T-helper 2 cell treated with Interferon-gamma antibody and Interleukin-4, amounts not matched to agents 5 μg/mL and 100 μg/mL, for 36 hours (primary cell): ENCODE measurements around the gene ID4.

Source experiments
- DNase-seq: peaks from one replicate; pipeline ENCODE4 v3.0.0; 2021; ENCODE audit warnings: low spot score
- H3K27ac Mint-ChIP-seq: one replicate; pipeline ENCODE4 v1.8.0; 2021; ENCODE audit warnings: mild to moderate bottlenecking, mixed read lengths
- H3K27me3 Mint-ChIP-seq: one replicate; pipeline ENCODE4 v1.8.0; 2021; ENCODE audit warnings: low read depth, mixed read lengths
- H3K36me3 Mint-ChIP-seq: one replicate; pipeline ENCODE4 v1.8.0; 2021; ENCODE audit warnings: low read depth, mixed read lengths
- H3K4me1 Mint-ChIP-seq: one replicate; pipeline ENCODE4 v1.8.0; 2021; ENCODE audit warnings: low read depth, mixed read lengths
- H3K4me3 Mint-ChIP-seq: one replicate; pipeline ENCODE4 v1.8.0; 2022; ENCODE audit warnings: mild to moderate bottlenecking, moderate library complexity, mixed read lengths
- H3K9me3 Mint-ChIP-seq: one replicate; pipeline ENCODE4 v1.8.0; 2021; ENCODE audit warnings: mixed read lengths

ID4 gene

GRCh38 chr6:19811397-19812079 is 25.6 kb upstream of the ID4 start:
- no peak for DNase-seq
- Mint-ChIP-seq H3K36me3 (no peaks in the 10 kb centered on the region), H3K4me3 (no peak overlapping the region), H3K27me3 (no peaks in the 10 kb centered on the region), H3K27ac (no peak overlapping the region), H3K4me1 (no peaks in the 10 kb centered on the region), H3K9me3 (no peaks in the 10 kb centered on the region)

GRCh38 chr6:19812512-19813119 is 24.6 kb upstream of the ID4 start:
- H3K36me3 Mint-ChIP-seq, result no peaks in the 10 kb centered on the region
- DNase-seq, result no peak
- H3K9me3 Mint-ChIP-seq, result no peaks in the 10 kb centered on the region
- H3K27me3 Mint-ChIP-seq, result no peaks in the 10 kb centered on the region
- H3K27ac Mint-ChIP-seq, result no peak overlapping the region
- H3K4me3 Mint-ChIP-seq, result no peak overlapping the region
- H3K4me1 Mint-ChIP-seq, result no peaks in the 10 kb centered on the region

GRCh38 chr6:19818805-19819204 is 18.4 kb upstream of the ID4 start:
- no peak for DNase-seq
- Mint-ChIP-seq H3K27ac (no peak overlapping the region), H3K36me3 (no peaks in the 10 kb centered on the region), H3K9me3 (no peaks in the 10 kb centered on the region), H3K4me3 (no peak overlapping the region), H3K27me3 (no peaks in the 10 kb centered on the region), H3K4me1 (no peaks in the 10 kb centered on the region)

- no peak overlapping the region for H3K4me3 Mint-ChIP-seq
- DNase-seq, result no peak
- no peaks in the 10 kb centered on the region for H3K36me3 Mint-ChIP-seq
- H3K4me1 Mint-ChIP-seq, result no peaks in the 10 kb centered on the region
- H3K9me3 Mint-ChIP-seq, result no peaks in the 10 kb centered on the region
- no peak overlapping the region for H3K27ac Mint-ChIP-seq
- H3K27me3 Mint-ChIP-seq, result no peaks in the 10 kb centered on the region
These were observed 12.9 kb upstream of the ID4 start for GRCh38 chr6:19824058-19824807.

GRCh38 chr6:19827247-19827646 is 9.9 kb upstream of the ID4 start:
- no peak for DNase-seq
- Mint-ChIP-seq H3K9me3 (no peaks in the 10 kb centered on the region), H3K36me3 (no peaks in the 10 kb centered on the region), H3K4me3 (no peak overlapping the region), H3K4me1 (no peaks in the 10 kb centered on the region), H3K27ac (no peak overlapping the region), H3K27me3 (no peaks in the 10 kb centered on the region)

GRCh38 chr6:19827903-19828302 is 9.3 kb upstream of the ID4 start:
- H3K27ac Mint-ChIP-seq, result no peak overlapping the region
- no peaks in the 10 kb centered on the region for H3K9me3 Mint-ChIP-seq
- H3K4me1 Mint-ChIP-seq, result no peaks in the 10 kb centered on the region
- H3K36me3 Mint-ChIP-seq, result no peaks in the 10 kb centered on the region
- H3K4me3 Mint-ChIP-seq, result no peak overlapping the region
- no peak for DNase-seq
- H3K27me3 Mint-ChIP-seq, result no peaks in the 10 kb centered on the region

- Mint-ChIP-seq H3K9me3 (no peaks in the 10 kb centered on the region), H3K36me3 (no peaks in the 10 kb centered on the region), H3K27me3 (peaks cover 10% of the 10 kb centered on the region), H3K4me1 (no peaks in the 10 kb centered on the region), H3K4me3 (no peak overlapping the region), H3K27ac (no peak overlapping the region)
- no peak for DNase-seq
These were observed 7.0 kb upstream of the ID4 start for GRCh38 chr6:19830171-19830570.

- Mint-ChIP-seq H3K27me3 (peaks cover 20% of the 10 kb centered on the region), H3K4me3 (no peak overlapping the region), H3K4me1 (no peaks in the 10 kb centered on the region), H3K27ac (no peak overlapping the region), H3K9me3 (no peaks in the 10 kb centered on the region), H3K36me3 (no peaks in the 10 kb centered on the region)
- DNase-seq, result no peak
These were observed 5.8 kb upstream of the ID4 start for GRCh38 chr6:19831358-19831757.

GRCh38 chr6:19833947-19834346 is 3.2 kb upstream of the ID4 start:
- Mint-ChIP-seq H3K4me1 (peaks cover under 1% of the 10 kb centered on the region), H3K27me3 (peaks cover 35% of the 10 kb centered on the region)

GRCh38 chr6:19834858-19835257 is 2.3 kb upstream of the ID4 start:
- peaks cover 42% of the 10 kb centered on the region for H3K27me3 Mint-ChIP-seq
- no peak overlapping the region for H3K27ac Mint-ChIP-seq
- no peaks in the 10 kb centered on the region for H3K9me3 Mint-ChIP-seq
- peaks cover 4% of the 10 kb centered on the region for H3K4me1 Mint-ChIP-seq
- H3K4me3 Mint-ChIP-seq, result no peak overlapping the region
- H3K36me3 Mint-ChIP-seq, result no peaks in the 10 kb centered on the region
- no peak for DNase-seq

More at GRCh38 chr6:19833947-19834346, 3.2 kb upstream of the ID4 start:
- H3K4me3 Mint-ChIP-seq, result no peak overlapping the region
- H3K27ac Mint-ChIP-seq, result no peak overlapping the region
- no peak for DNase-seq
- H3K36me3 Mint-ChIP-seq, result no peaks in the 10 kb centered on the region
- H3K9me3 Mint-ChIP-seq, result no peaks in the 10 kb centered on the region

- H3K27ac Mint-ChIP-seq, result no peak overlapping the region
- no peak overlapping the region for H3K4me3 Mint-ChIP-seq
- no peak for DNase-seq
- no peaks in the 10 kb centered on the region for H3K9me3 Mint-ChIP-seq
- H3K36me3 Mint-ChIP-seq, result no peaks in the 10 kb centered on the region
- H3K27me3 Mint-ChIP-seq, result peaks cover 50% of the 10 kb centered on the region
- H3K4me1 Mint-ChIP-seq, result peaks cover 4% of the 10 kb centered on the region
These were observed 1.6 kb upstream of the ID4 start for GRCh38 chr6:19835605-19836004.

GRCh38 chr6:19837511-19838441 is 606 bp downstream of the ID4 start:
- H3K27me3 Mint-ChIP-seq, result peaks cover 64% of the 10 kb centered on the region
- no peak for DNase-seq
- no peak overlapping the region for H3K27ac Mint-ChIP-seq
- no peaks in the 10 kb centered on the region for H3K36me3 Mint-ChIP-seq
- no peak overlapping the region for H3K4me3 Mint-ChIP-seq
- H3K9me3 Mint-ChIP-seq, result no peaks in the 10 kb centered on the region
- peaks cover 4% of the 10 kb centered on the region for H3K4me1 Mint-ChIP-seq

- no peak overlapping the region for H3K4me3 Mint-ChIP-seq
- H3K27ac Mint-ChIP-seq, result no peak overlapping the region
- H3K36me3 Mint-ChIP-seq, result no peaks in the 10 kb centered on the region
- peaks cover 4% of the 10 kb centered on the region for H3K4me1 Mint-ChIP-seq
- DNase-seq, result no peak
- H3K9me3 Mint-ChIP-seq, result no peaks in the 10 kb centered on the region
- H3K27me3 Mint-ChIP-seq, result peaks cover 68% of the 10 kb centered on the region
These were observed 1.5 kb downstream of the ID4 start for GRCh38 chr6:19838442-19839236.
